Choroid plexus epithelial cell (primary cell): ENCODE data around the gene AIF1L.
A peak's percentile ranks its signal among the peaks of the same experiment; 100 is the strongest.

Experiments used
- DNase-seq: peaks from one replicate; pipeline ENCODE4 v3.0.0-alpha.2; 2010; ENCODE audit warnings: low read depth
- H3K4me3 ChIP-seq: 2 replicates; pipeline ENCODE4 v1.5.1; 2011; ENCODE audit warnings: low read depth, mild to moderate bottlenecking, control low read depth, low read length, moderate library complexity
- TF ChIP-seq, protein P1 (sequence below): conservative IDR thresholded peaks from 2 replicates; pipeline ENCODE4 v1.5.1; 2011; ENCODE audit warnings: low read depth, mild to moderate bottlenecking, control low read depth, inconsistent platforms, low read length, moderate library complexity

The AIF1L gene

DNA sequence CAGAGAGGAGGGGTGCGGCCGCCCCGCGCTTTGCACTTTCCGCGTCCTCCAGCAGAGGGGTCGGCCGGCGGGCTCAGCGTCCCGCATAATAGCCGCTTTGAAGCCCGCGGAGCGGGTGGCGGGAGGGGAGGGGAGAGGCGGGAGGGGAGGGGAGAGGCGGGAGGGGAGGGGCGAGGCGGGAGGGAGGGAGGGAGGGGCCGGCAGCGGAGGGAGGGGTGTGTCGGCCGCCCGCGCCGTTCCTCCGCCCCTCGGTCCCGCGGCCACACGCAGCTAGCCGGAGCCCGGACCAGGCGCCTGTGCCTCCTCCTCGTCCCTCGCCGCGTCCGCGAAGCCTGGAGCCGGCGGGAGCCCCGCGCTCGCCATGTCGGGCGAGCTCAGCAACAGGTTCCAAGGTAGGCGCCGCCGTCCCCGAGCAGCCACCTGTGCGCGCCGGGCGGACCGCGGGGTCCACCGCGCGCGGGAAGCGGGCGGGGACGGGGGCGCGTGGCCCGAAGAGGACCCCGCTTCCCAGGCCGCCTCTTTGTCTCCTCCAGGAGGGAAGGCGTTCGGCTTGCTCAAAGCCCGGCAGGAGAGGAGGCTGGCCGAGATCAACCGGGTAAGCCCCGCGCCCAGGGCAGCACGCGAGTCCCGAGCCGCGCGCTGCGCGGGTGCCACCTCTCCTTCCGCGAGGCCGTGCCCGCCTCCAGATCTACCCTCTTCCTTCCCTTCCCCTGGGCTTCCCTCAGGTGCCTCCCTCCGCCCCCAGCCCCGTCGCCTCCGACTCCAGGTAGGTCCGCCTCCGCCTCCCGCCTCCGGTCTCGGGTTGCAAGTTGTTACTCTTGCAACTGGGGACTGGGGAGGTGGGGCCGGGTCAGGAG is at the start of gene AIF1L:
Gene AIF1L, plus strand, starts transcription at position 263 of the 857 bp plus-strand sequence. Its CDS starts 99 bp downstream, at position 362.
- no peak for DNase-seq
- peak within 1 kb of the TSS; percentile 22 for H3K4me3 ChIP-seq
- TF ChIP-seq, protein P1, sequence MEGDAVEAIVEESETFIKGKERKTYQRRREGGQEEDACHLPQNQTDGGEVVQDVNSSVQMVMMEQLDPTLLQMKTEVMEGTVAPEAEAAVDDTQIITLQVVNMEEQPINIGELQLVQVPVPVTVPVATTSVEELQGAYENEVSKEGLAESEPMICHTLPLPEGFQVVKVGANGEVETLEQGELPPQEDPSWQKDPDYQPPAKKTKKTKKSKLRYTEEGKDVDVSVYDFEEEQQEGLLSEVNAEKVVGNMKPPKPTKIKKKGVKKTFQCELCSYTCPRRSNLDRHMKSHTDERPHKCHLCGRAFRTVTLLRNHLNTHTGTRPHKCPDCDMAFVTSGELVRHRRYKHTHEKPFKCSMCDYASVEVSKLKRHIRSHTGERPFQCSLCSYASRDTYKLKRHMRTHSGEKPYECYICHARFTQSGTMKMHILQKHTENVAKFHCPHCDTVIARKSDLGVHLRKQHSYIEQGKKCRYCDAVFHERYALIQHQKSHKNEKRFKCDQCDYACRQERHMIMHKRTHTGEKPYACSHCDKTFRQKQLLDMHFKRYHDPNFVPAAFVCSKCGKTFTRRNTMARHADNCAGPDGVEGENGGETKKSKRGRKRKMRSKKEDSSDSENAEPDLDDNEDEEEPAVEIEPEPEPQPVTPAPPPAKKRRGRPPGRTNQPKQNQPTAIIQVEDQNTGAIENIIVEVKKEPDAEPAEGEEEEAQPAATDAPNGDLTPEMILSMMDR, result peak; percentile 23

DNA sequence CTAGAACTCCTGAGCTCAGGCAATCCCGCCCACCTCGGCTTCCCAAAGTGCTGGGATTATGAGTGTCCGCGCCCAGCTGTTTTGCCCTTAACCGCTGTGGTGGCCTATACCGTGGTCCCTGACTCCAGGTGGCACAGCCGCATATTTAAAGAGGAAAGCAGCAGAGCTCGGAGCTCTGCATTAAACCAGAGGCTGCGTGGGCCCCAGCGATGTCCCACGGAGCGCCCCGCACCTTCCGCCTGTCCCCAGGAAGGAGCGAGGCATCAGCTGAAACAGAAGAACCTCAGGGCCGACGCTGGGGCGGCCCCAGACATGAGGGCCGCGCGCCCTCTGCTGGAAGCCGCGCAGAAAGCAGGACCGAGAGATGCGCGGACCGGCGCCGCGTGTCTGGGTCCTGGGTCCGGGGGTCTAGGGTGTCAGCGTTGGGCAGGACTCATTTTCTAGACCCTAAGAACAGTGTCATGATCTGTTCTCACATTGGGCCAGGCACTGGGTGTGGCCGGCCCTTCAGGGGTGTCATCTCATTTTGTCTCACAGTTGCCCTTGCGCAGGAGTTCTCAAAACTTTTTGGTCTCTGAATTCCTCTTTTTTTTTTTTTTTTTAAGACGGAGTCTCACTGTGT is 49.6 kb upstream of the AIF1L start:
- TF ChIP-seq, protein P1, result peak; percentile 91
- no peak overlapping the region for H3K4me3 ChIP-seq
- peak; percentile 71 for DNase-seq

DNA sequence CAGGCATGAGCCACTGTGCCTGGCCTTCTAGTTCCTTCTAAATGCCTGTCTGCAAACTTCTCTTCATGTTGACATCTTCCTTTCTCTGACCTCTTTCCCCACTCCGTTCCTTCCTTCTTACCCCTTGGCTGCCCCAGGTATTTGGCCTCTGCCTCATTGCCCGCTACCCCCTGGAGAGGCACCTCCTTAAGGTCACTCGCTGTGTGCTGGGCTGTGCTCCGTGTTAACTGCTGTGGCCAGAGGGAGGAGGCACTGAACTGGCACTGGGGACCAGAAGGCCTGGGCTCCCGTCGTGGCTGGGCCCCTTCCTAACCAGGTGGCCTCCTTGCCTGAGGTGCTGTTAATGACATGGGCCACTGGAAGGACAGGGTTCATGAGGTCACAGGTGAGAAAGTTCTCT is 48.0 kb upstream of the AIF1L start:
- DNase-seq, result no peak
- TF ChIP-seq, protein P1, result no peak
- H3K4me3 ChIP-seq, result no peak overlapping the region

DNA sequence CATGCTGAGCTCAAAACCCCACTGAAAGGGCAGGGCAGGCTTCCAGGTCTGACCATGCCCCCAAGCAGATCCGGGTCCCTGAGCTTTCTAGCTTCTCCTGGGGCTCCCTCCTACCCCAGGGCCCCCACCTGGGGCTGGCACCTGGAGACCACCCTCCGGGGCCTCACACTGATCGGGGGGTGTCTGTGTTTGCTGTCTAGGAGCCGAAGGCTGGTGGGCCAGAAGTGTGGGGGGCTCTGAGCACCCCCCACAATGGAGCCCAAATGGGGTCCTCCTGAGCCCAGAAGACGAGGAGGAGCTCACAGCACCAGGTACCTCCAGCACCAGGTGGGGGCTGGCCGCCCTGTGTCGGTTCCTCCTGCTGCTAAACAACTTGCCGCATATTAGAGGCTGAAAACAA is 47.5 kb upstream of the AIF1L start:
- H3K4me3 ChIP-seq, result no peak overlapping the region
- TF ChIP-seq, protein P1, result no peak
- no peak for DNase-seq

- TF ChIP-seq, protein P1, result no peak
- no peak overlapping the region for H3K4me3 ChIP-seq
- no peak for DNase-seq
Measured at GRCh38 chr9:131049829-131050715, 46.3 kb upstream of the AIF1L start.

- no peak for DNase-seq
- TF ChIP-seq, protein P1, result no peak
- H3K4me3 ChIP-seq, result no peak overlapping the region
Measured at GRCh38 chr9:131050831-131051230, 45.5 kb upstream of the AIF1L start.
